NT2/D1 (cell line): Measurements from ENCODE around the gene CRTAC1.

Experiments used
- DNase-seq: peaks from one replicate; pipeline ENCODE4 v3.0.0-alpha.2; 2011; ENCODE audit warnings: low read depth, low spot score
- H3K27me3 ChIP-seq: 2 replicates; pipeline ENCODE4 v1.6.0; 2011; ENCODE audit warnings: mild to moderate bottlenecking; ENCODE audit not compliant: insufficient read length, insufficient read depth
- H3K36me3 ChIP-seq: 2 replicates; pipeline ENCODE4 v1.6.1; 2011; ENCODE audit warnings: mild to moderate bottlenecking, low read length, mixed read lengths; ENCODE audit not compliant: insufficient read depth, insufficient read length
- H3K4me1 ChIP-seq: 2 replicates; pipeline ENCODE4 v1.5.1; 2011; ENCODE audit not compliant: insufficient read depth, insufficient read length
- H3K4me3 ChIP-seq: 2 replicates; pipeline ENCODE4 v1.5.1; 2011; ENCODE audit warnings: low read depth; ENCODE audit not compliant: insufficient read length
- H3K9ac ChIP-seq: 2 replicates; pipeline ENCODE4 v1.6.0; 2011; ENCODE audit warnings: low read depth; ENCODE audit not compliant: insufficient read length
- H3K9me3 ChIP-seq: 2 replicates; pipeline ENCODE4 v1.5.1; 2011; ENCODE audit warnings: mild to moderate bottlenecking, low read length; ENCODE audit not compliant: insufficient read depth
- SUZ12 ChIP-seq: IDR thresholded peaks from 2 replicates; pipeline ENCODE4 v1.6.1; 2011; ENCODE audit not compliant: insufficient read length, insufficient read depth; ENCODE audit errors: extremely low read depth
- YY1 ChIP-seq: IDR thresholded peaks from 2 replicates; pipeline ENCODE4 v1.6.1; 2011; ENCODE audit not compliant: insufficient read length, insufficient read depth
- ZNF274 ChIP-seq: IDR thresholded peaks from 2 replicates; pipeline ENCODE4 v1.6.1; 2011; ENCODE audit warnings: mild to moderate bottlenecking, low read depth, low read length

The CRTAC1 gene

DNA sequence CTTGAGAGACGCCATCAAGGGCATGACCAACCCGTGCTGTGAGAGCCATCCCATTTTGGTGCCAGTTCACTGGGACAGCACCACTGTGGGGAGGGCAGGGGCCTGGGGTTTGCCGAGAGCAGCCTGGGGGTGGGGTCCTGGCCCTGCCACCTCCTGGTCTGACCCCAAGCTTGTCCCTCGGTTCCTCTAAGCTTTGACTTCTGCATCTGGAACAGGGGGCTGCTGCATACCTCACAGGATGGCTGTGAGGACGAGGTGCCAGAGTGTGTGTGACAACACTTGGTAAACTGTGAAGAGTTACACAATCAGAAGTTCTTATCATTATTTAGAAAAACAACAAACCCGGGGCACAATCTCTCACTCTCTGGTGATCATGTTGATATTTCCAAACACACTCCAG, 89.9 kb downstream of the CRTAC1 start:
- no peak overlapping the region for H3K9ac ChIP-seq
- peaks cover 15% of the 10 kb centered on the region; the same call in 1 of the 2 replicates for H3K9me3 ChIP-seq
- no peaks in the 10 kb centered on the region for H3K27me3 ChIP-seq
- TF ChIP-seq YY1: no peak
- TF ChIP-seq ZNF274: no peak
- TF ChIP-seq SUZ12: no peak
- no peak for DNase-seq
- no peaks in the 10 kb centered on the region for H3K4me1 ChIP-seq
- no peak overlapping the region for H3K4me3 ChIP-seq
- H3K36me3 ChIP-seq: no peaks in the 10 kb centered on the region

DNA sequence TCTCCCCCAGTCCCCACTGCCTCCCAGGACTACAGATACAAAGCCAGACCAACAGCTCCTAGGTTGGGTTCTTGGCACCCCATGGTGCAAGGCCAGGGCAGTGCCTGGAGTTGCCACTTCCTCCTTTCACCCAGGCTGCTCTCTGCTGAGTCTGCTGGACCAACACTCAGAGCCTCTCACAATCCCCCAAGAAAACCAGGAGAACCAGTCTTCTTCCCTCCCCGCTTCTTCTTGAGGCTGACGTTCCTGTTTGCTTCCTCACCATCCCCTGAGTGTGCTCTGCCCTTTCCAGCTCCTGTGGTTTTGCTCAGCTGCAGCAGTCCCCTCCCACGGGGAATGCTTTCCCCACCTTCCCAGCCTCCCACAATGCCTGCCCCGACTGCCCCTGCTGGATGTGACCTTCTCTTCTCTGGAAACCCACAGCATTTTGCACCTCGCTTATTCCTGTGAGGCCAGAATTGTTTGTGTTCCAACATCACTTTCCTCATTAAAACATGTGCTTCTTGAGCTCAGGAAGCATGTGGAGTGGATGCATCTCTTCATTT, 90.9 kb downstream of the CRTAC1 start:
- no peak for DNase-seq
- no peak for TF ChIP-seq ZNF274
- no peak for TF ChIP-seq SUZ12
- TF ChIP-seq YY1: no peak
- H3K9me3 ChIP-seq: peaks cover 9% of the 10 kb centered on the region; the same call in 1 of the 2 replicates
- no peak overlapping the region for H3K4me3 ChIP-seq
- no peaks in the 10 kb centered on the region for H3K4me1 ChIP-seq
- no peaks in the 10 kb centered on the region for H3K27me3 ChIP-seq
- H3K36me3 ChIP-seq: no peaks in the 10 kb centered on the region
- H3K9ac ChIP-seq: no peak overlapping the region

DNA sequence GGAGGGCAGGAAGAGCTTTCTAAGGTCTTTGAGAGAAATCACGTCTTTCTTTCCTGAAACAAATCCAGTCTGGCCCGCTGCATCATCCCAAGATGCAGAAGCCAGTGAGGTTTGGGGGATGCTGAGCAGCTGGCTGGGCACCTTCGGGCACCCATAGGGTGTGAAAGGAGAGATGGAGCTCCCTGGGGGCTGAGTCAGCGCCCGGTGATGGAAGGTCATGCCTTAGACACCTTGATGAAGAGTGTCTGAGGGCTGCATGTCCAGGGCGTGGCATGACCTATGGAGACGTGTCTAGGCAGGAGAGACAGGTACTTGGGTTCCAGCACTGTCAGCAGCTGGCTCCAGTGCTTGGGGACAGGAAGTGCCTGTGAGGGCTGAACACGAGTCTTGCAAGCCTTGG, 92.5 kb downstream of the CRTAC1 start:
- Histone ChIP-seq H3K36me3 (no peaks in the 10 kb centered on the region), H3K9ac (no peak overlapping the region), H3K4me3 (no peak overlapping the region), H3K9me3 (no peaks in the 10 kb centered on the region), H3K27me3 (no peaks in the 10 kb centered on the region), H3K4me1 (no peaks in the 10 kb centered on the region)
- TF ChIP-seq SUZ12 (no peak), ZNF274 (no peak), YY1 (no peak)
- DNase-seq: no peak

DNA sequence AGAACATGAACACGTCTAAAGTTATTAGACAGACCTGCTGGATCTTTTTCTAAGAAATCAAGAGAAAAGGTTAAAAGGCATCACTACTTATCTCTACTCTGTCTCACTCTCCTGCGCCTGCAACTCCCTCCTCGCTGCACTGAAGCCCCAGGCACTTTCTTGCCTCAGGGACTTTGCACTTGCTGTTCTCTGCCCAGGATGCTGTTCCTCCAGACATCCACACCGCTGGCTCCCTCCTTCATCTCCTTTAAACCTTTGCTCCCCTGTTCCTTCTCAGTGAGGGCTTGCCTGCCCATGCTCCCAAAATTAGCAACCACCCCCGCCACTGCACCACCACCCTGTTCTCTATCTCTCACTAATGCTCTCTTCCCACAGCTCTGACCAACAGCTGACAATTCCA, 93.4 kb downstream of the CRTAC1 start:
- H3K9me3 ChIP-seq: no peaks in the 10 kb centered on the region
- DNase-seq: no peak
- TF ChIP-seq SUZ12 (no peak), YY1 (no peak), ZNF274 (no peak)
- H3K36me3 ChIP-seq: no peaks in the 10 kb centered on the region
- H3K9ac ChIP-seq: no peak overlapping the region
- H3K27me3 ChIP-seq: no peaks in the 10 kb centered on the region
- H3K4me3 ChIP-seq: no peak overlapping the region
- no peaks in the 10 kb centered on the region for H3K4me1 ChIP-seq

DNA sequence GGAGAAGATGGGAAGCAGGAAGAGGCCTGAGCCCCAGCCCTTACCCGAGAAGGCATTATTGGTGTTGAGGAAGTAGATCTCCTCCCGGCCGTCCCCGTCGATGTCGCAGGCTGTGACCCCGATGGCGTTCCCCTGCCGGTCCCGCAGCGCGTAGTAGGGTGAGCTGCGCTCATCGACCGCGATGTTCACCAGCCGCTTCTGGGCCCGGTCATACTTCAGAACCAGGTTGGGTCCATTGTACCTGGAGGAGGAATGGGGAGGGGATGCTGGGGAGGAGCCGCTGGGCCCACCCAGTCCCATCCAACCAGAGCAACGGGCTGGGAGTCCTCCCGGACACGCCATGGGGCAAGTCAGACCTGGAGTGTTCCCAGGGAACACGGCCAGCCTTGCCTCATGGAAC, 94.3 kb downstream of the CRTAC1 start:
- DNase-seq: no peak
- Histone ChIP-seq H3K4me3 (no peak overlapping the region), H3K36me3 (no peaks in the 10 kb centered on the region), H3K4me1 (no peaks in the 10 kb centered on the region), H3K27me3 (no peaks in the 10 kb centered on the region), H3K9me3 (no peaks in the 10 kb centered on the region), H3K9ac (no peak overlapping the region)
- TF ChIP-seq YY1 (no peak), SUZ12 (no peak)

DNA sequence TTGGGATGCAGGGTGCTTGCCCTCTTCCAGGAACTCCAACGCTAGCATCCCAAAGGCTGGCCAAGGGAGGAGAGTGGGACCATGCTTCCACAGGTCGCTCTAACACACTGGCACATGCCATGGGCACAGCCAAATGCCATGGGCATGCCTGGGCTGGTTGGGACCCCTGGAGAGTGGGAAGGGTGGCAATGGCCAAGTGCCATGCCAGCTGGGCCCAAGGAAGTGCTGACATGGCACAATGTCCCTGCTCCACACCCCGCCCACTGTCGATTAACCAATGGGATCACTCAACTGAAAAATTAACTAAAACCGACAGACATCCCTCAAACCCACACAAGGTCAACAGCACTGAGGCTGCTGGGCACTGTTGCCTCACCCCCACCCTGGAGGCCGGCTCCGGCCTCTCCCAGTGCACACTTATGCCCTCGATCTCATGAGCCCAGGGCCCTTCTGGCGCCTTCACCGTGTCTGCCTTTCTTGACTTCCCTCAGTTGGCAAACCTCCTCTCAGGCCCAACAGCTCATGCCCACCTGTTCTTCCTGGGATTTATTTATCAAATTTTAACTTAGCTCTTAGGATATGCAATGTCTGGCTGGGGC, 97.4 kb downstream of the CRTAC1 start:
- no peaks in the 10 kb centered on the region for H3K36me3 ChIP-seq
- no peaks in the 10 kb centered on the region for H3K9me3 ChIP-seq
- H3K27me3 ChIP-seq: no peaks in the 10 kb centered on the region
- TF ChIP-seq SUZ12 (no peak), ZNF274 (no peak), YY1 (no peak)
- H3K9ac ChIP-seq: no peak overlapping the region
- no peak overlapping the region for H3K4me3 ChIP-seq
- DNase-seq: no peak
- no peaks in the 10 kb centered on the region for H3K4me1 ChIP-seq

DNA sequence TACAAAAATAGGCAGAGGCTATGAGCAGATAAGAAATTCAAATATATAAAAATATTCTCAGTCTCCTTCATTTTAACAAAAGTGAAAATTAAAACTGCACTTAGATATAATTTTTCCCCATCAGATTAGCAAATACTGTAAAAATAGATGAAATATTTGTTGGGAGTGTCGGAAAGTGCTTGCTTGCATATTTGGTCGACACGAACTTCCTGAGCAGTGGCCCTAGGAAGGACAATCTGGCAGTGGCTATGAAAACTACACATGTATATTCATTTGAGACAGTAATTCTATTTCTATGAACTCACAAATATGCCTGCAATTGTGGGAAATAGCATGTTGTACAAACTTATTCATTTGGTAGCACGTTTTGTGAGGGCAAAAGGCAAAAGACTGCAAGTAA, 99.4 kb downstream of the CRTAC1 start:
- Histone ChIP-seq H3K4me1 (no peaks in the 10 kb centered on the region), H3K9ac (no peak overlapping the region), H3K4me3 (no peak overlapping the region), H3K9me3 (no peaks in the 10 kb centered on the region), H3K27me3 (no peaks in the 10 kb centered on the region), H3K36me3 (no peaks in the 10 kb centered on the region)
- TF ChIP-seq YY1 (no peak), ZNF274 (no peak), SUZ12 (no peak)
- no peak for DNase-seq
